Thyroid gland (tissue), 4 donors: ENCODE measurements around the gene DUSP5. TPM values are rescaled to one million over a fixed set of nuclear protein-coding genes. Genes with fewer than 3 reads are reported as not detected.

ENCODE experiments used
- DNase-seq, 2 donors: peaks; one replicate each; pipeline ENCODE4 v3.0.0-alpha.2; 2019
- H3K27ac ChIP-seq, 3 donors: fragments of 200-600 bp; sonication (generic); 1 replicate in 2 of 3; 2 replicates in 1 of 3; pipeline ENCODE4 v1.5.1; 2016 to 2019; ENCODE audit warnings: mild to moderate bottlenecking in 1 of 3, moderate library complexity in 1 of 3
- H3K27me3 ChIP-seq: fragments of 200-600 bp; sonication (generic); one replicate; pipeline ENCODE4 v1.5.1; 2019
- H3K36me3 ChIP-seq, 2 donors: fragments of 200-600 bp; sonication (generic); one replicate each; pipeline ENCODE4 v1.5.1; 2016 to 2019
- H3K4me1 ChIP-seq, 2 donors: fragments of 200-600 bp; sonication (generic); one replicate each; pipeline ENCODE4 v1.5.1; 2017 to 2019
- H3K4me3 ChIP-seq, 3 donors: fragments of 200-600 bp; sonication (generic); replicated peaks in 1 of 3; 1 replicate in 2 of 3; 2 replicates in 1 of 3; pipeline ENCODE4 v1.5.1; 2016; ENCODE audit warnings: mild to moderate bottlenecking in 1 of 3
- H3K9me3 ChIP-seq: fragments of 200-600 bp; sonication (generic); one replicate; pipeline ENCODE4 v1.5.1; 2017
- POLR2A ChIP-seq, 2 donors: fragments of 450-650 bp; IDR thresholded peaks; one replicate each; pipeline ENCODE4 v1.6.1; 2017; ENCODE audit warnings: antibody characterized with exemption in 2 of 2, mild to moderate bottlenecking in 2 of 2, moderate library complexity in 1 of 2
- WGBS, 2 donors: methylation state at CpG; one replicate each; pipeline ENCODE4 v1.1.5; 2017; 5-methylcytosine and 5-hydroxymethylcytosine counted together
- intact Hi-C: fragments of 100-400 bp; cut with DNase I; formaldehyde crosslinking; loops from one replicate; pipeline ENCODE4 v1.15.1; 2023
- total RNA-seq, 4 donors: library from RNA; depleted of rRNA; stranded (reverse); fragments of >200 nt; gene quantifications; one replicate each; pipeline ENCODE4 v1.2.3, GENCODE V29; 2016
- TF ChIP-seq, protein P1 (sequence below), 6 experiments: fragments of 200-600 bp in 3 of 6; fragments of 450-650 bp in 3 of 6; sonication (generic) in 3 of 6; IDR thresholded peaks; one replicate each; pipeline ENCODE4 v1.5.1; 2016 to 2019; ENCODE audit warnings: antibody characterized with exemption in 6 of 6, mild to moderate bottlenecking in 2 of 6, inconsistent platforms in 1 of 6, moderate library complexity in 1 of 6

DUSP5 gene
- total RNA-seq, 4 donors from 2014 or later: 2.1 to 14.2 (median 7.1) TPM

- Histone ChIP-seq H3K36me3 (no peaks in the 10 kb centered on the region), H3K27ac (no peak overlapping the region), H3K9me3 (no peaks in the 10 kb centered on the region), H3K4me1 (peaks cover 12 to 13% of the 10 kb centered on the region in 2 donors), H3K4me3 (no peak overlapping the region), H3K27me3 (no peaks in the 10 kb centered on the region)
- no peak for DNase-seq
- WGBS, 2 donors: 75 to 80% methylated on average over 11 of the region's 11 CpGs
- no peak for TF ChIP-seq POLR2A (IDR thresholded peaks at IDR 0.05)
- TF ChIP-seq, protein P1, sequence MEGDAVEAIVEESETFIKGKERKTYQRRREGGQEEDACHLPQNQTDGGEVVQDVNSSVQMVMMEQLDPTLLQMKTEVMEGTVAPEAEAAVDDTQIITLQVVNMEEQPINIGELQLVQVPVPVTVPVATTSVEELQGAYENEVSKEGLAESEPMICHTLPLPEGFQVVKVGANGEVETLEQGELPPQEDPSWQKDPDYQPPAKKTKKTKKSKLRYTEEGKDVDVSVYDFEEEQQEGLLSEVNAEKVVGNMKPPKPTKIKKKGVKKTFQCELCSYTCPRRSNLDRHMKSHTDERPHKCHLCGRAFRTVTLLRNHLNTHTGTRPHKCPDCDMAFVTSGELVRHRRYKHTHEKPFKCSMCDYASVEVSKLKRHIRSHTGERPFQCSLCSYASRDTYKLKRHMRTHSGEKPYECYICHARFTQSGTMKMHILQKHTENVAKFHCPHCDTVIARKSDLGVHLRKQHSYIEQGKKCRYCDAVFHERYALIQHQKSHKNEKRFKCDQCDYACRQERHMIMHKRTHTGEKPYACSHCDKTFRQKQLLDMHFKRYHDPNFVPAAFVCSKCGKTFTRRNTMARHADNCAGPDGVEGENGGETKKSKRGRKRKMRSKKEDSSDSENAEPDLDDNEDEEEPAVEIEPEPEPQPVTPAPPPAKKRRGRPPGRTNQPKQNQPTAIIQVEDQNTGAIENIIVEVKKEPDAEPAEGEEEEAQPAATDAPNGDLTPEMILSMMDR (IDR thresholded peaks at IDR 0.05): no peak
- intact Hi-C loops: no loop called here
These were observed 3.8 kb upstream of the DUSP5 start for GRCh38 chr10:110493832-110494426.

- no peaks in the 10 kb centered on the region for H3K9me3 ChIP-seq
- 86 to 88% methylated on average over 3 of the region's 3 CpGs for WGBS, 2 donors
- H3K36me3 ChIP-seq: no peaks in the 10 kb centered on the region
- H3K27ac ChIP-seq: no peak overlapping the region
- peaks cover 14 to 18% of the 10 kb centered on the region in 2 donors for H3K4me1 ChIP-seq
- no peaks in the 10 kb centered on the region for H3K27me3 ChIP-seq
- intact Hi-C loops: no loop called here
- H3K4me3 ChIP-seq: no peak overlapping the region
- DNase-seq: no peak
- TF ChIP-seq POLR2A (IDR thresholded peaks at IDR 0.05): no peak
- TF ChIP-seq, protein P1 (IDR thresholded peaks at IDR 0.05): no peak
These were observed 3.2 kb upstream of the DUSP5 start for GRCh38 chr10:110494532-110494931.

DNA sequence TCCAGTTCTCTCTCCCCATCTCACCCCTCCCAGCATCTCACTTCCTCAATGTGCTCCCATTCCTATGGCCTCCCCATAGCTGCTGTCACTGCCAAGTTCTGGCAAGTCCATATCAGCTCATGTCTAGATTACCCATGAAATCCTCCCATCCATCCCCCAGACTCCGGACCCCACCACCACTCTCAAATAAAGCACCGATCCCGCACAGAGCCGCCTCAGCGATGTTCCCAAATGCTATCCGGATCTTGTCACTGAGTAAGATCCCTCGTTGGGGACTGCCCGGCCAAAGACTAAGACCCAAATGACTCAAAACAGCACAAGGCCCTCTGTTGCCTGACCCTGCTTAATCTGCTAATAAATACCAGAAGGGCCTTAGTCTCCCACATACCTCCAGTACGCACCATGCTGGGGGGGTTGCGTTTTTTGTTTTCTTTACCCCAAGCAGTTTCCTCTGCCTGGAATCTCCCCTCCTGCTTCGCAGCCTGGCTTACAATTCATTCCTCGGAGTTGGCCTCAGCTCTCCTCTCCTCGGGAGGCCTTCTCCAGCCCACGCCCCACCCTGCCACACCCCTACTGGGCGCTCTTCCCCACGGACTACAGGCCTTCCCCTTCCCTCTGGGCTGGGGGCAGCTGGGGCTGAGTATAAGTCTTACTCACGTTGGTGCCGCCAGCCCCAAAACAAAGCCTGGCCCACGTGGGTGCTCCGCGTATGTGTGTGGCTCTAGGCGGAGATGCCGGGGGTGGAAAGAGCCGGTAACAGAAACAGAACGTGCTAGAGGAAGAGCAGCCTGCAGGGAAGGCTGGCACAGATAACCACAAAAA, 1.8 kb upstream of the DUSP5 start:
- Histone ChIP-seq H3K4me3 (no peak overlapping the region), H3K4me1 (peaks cover 15 to 24% of the 10 kb centered on the region in 2 donors), H3K27me3 (no peaks in the 10 kb centered on the region), H3K27ac (peak overlapping the region in 2 of 3 donors; percentile 84), H3K9me3 (no peaks in the 10 kb centered on the region), H3K36me3 (no peaks in the 10 kb centered on the region)
- WGBS, 2 donors: 58 to 68% methylated on average over 23 to 25 of the region's 25 CpGs
- TF ChIP-seq, protein P1 (IDR thresholded peaks at IDR 0.05): no peak
- TF ChIP-seq POLR2A (IDR thresholded peaks at IDR 0.05): no peak
- intact Hi-C loops: loop anchor here (5.0 kb wide), 1 partner anchor 139 kb away; no protein-coding TSS in a partner anchor
- DNase-seq: peak; percentile 13 to 14

- no peaks in the 10 kb centered on the region for H3K27me3 ChIP-seq
- 29 to 33% methylated on average over 21 to 22 of the region's 22 CpGs for WGBS, 2 donors
- no peaks in the 10 kb centered on the region for H3K9me3 ChIP-seq
- H3K36me3 ChIP-seq: no peaks in the 10 kb centered on the region
- H3K4me1 ChIP-seq: peaks cover 20 to 33% of the 10 kb centered on the region in 2 donors
- peak overlapping the region; percentile 79 to 91 (median 85) for H3K4me3 ChIP-seq
- intact Hi-C loops: loop anchor here (5.0 kb wide), 1 partner anchor 139 kb away; no protein-coding TSS in a partner anchor
- TF ChIP-seq POLR2A (IDR thresholded peaks at IDR 0.05): no peak
- TF ChIP-seq, protein P1 (IDR thresholded peaks at IDR 0.05): no peak
- DNase-seq: peak in 1 of 2 donors; percentile 7
- H3K27ac ChIP-seq: peak overlapping the region; percentile 76 to 84 (median 84)
These were observed 912 bp upstream of the DUSP5 start for GRCh38 chr10:110496553-110497437.
